Prostate gland (tissue), 2 donors: ENCODE results near the gene FMN2. TPM values are rescaled to one million over a fixed set of nuclear protein-coding genes. Genes with fewer than 3 reads are reported as not detected.

Experiments
- DNase-seq: peaks from one replicate; pipeline ENCODE4 v3.0.0-alpha.2; 2019; ENCODE audit warnings: low spot score
- H3K27ac ChIP-seq, 2 donors: fragments of 200-600 bp; sonication (generic); 2 replicates each; pipeline ENCODE4 v1.5.1; 2017 to 2019
- H3K27me3 ChIP-seq: fragments of 200-600 bp; sonication (generic); replicated peaks from 2 replicates; pipeline ENCODE4 v1.5.1; 2019; ENCODE audit not compliant: insufficient read depth
- H3K36me3 ChIP-seq, 2 donors: fragments of 200-600 bp; sonication (generic); 1 replicate in 1 of 2; 2 replicates in 1 of 2; pipeline versions ENCODE4 v1.5.1 to v1.8.1; 2017 to 2019
- H3K4me1 ChIP-seq: fragments of 200-600 bp; sonication (generic); replicated peaks from 2 replicates; pipeline ENCODE4 v1.5.1; 2019
- H3K4me3 ChIP-seq, 2 donors: fragments of 200-600 bp; sonication (generic); 2 replicates each; pipeline ENCODE4 v1.5.1; 2017 to 2019
- H3K9me3 ChIP-seq: fragments of 200-600 bp; sonication (generic); 2 replicates; pipeline ENCODE4 v1.5.1; 2017
- CTCF ChIP-seq, 4 experiments: fragments of 200-600 bp in 2 of 4; fragments of 450-650 bp in 2 of 4; sonication (generic) in 2 of 4; IDR thresholded peaks; 1 replicate in 3 of 4; 2 replicates in 1 of 4; pipeline ENCODE4 v1.5.1; 2016 to 2019; ENCODE audit warnings: antibody characterized with exemption in 4 of 4, mild to moderate bottlenecking in 2 of 4, moderate library complexity in 2 of 4
- POLR2A ChIP-seq: fragments of 450-650 bp; IDR thresholded peaks from one replicate; pipeline ENCODE4 v1.6.1; 2016; ENCODE audit warnings: antibody characterized with exemption, mild to moderate bottlenecking
- POLR2AphosphoS5 ChIP-seq: sonication (generic); formaldehyde crosslinking; IDR thresholded peaks from one replicate; pipeline ENCODE4 v1.6.1; 2017; ENCODE audit warnings: antibody characterized with exemption
- whole genome bisulfite sequencing: methylation state at CpG from one replicate; pipeline ENCODE4 v1.1.5; 2018; 5-methylcytosine and 5-hydroxymethylcytosine counted together
- intact Hi-C: fragments of 100-400 bp; cut with DNase I; formaldehyde crosslinking; loops from one replicate; pipeline ENCODE4 v1.14.2; 2022
- total RNA-seq, 2 donors: library from RNA; depleted of rRNA; stranded (reverse); fragments of >200 nt; gene quantifications; one replicate each; pipeline ENCODE4 v1.1.0, GENCODE V29; 2016

FMN2 gene
- total RNA-seq, 2 donors from 2014 or later: 0.27 to 4.8 TPM

- no peak overlapping the region for H3K4me3 ChIP-seq
- 85% methylated on average over 4 of the region's 4 CpGs for WGBS
- H3K9me3 ChIP-seq: no peaks in the 10 kb centered on the region
- intact Hi-C loops: no loop called here
- no peak for DNase-seq
- no peaks in the 10 kb centered on the region for H3K27me3 ChIP-seq
- H3K36me3 ChIP-seq: no peaks in the 10 kb centered on the region
- no peak overlapping the region for H3K27ac ChIP-seq
- TF ChIP-seq POLR2AphosphoS5: no peak
- no peak for TF ChIP-seq POLR2A
- no peak for TF ChIP-seq CTCF (IDR thresholded peaks at IDR 0.05)
- H3K4me1 ChIP-seq: no peaks in the 10 kb centered on the region
Observed at GRCh38 chr1:240285540-240285939, 193.9 kb downstream of the FMN2 start.

GRCh38 chr1:240287722-240288121 lies 196.0 kb downstream of the FMN2 start:
- TF ChIP-seq POLR2A (no peak), CTCF (IDR thresholded peaks at IDR 0.05) (no peak), POLR2AphosphoS5 (no peak)
- no peaks in the 10 kb centered on the region for H3K9me3 ChIP-seq
- H3K4me3 ChIP-seq: no peak overlapping the region
- no peaks in the 10 kb centered on the region for H3K27me3 ChIP-seq
- no peak overlapping the region for H3K27ac ChIP-seq
- WGBS: 100% methylated on average over 1 of the region's 1 CpG
- intact Hi-C loops: no loop called here
- no peak for DNase-seq
- no peaks in the 10 kb centered on the region for H3K4me1 ChIP-seq
- no peaks in the 10 kb centered on the region for H3K36me3 ChIP-seq

- TF ChIP-seq POLR2AphosphoS5 (no peak), CTCF (IDR thresholded peaks at IDR 0.05) (no peak), POLR2A (no peak)
- no peak for DNase-seq
- WGBS: 15% methylated on average over 2 of the region's 2 CpGs
Observed at GRCh38 chr1:240293706-240294105, 202.0 kb downstream of the FMN2 start.

GRCh38 chr1:240294566-240294965 lies 202.9 kb downstream of the FMN2 start:
- H3K36me3 ChIP-seq: no peaks in the 10 kb centered on the region
- H3K4me3 ChIP-seq: no peak overlapping the region
- no peaks in the 10 kb centered on the region for H3K4me1 ChIP-seq
- no peaks in the 10 kb centered on the region for H3K27me3 ChIP-seq
- no peak overlapping the region for H3K27ac ChIP-seq
- no peak for TF ChIP-seq CTCF (IDR thresholded peaks at IDR 0.05)
- TF ChIP-seq POLR2A: no peak
- no peak for TF ChIP-seq POLR2AphosphoS5
- 42% methylated on average over 3 of the region's 3 CpGs for whole genome bisulfite sequencing
- intact Hi-C loops: no loop called here
- no peak for DNase-seq
- H3K9me3 ChIP-seq: no peaks in the 10 kb centered on the region

More at GRCh38 chr1:240293706-240294105, 202.0 kb downstream of the FMN2 start:
- H3K4me3 ChIP-seq: no peak overlapping the region
- H3K27me3 ChIP-seq: no peaks in the 10 kb centered on the region
- no peak overlapping the region for H3K27ac ChIP-seq
- H3K4me1 ChIP-seq: no peaks in the 10 kb centered on the region
- no peaks in the 10 kb centered on the region for H3K9me3 ChIP-seq
- H3K36me3 ChIP-seq: no peaks in the 10 kb centered on the region
- intact Hi-C loops: no loop called here

GRCh38 chr1:240295811-240296210 lies 204.1 kb downstream of the FMN2 start:
- DNase-seq: no peak
- Histone ChIP-seq H3K4me3 (no peak overlapping the region), H3K4me1 (no peaks in the 10 kb centered on the region), H3K27ac (no peak overlapping the region), H3K36me3 (no peaks in the 10 kb centered on the region), H3K9me3 (no peaks in the 10 kb centered on the region), H3K27me3 (no peaks in the 10 kb centered on the region)
- TF ChIP-seq POLR2AphosphoS5: no peak
- no peak for TF ChIP-seq CTCF (IDR thresholded peaks at IDR 0.05)
- TF ChIP-seq POLR2A: no peak
- 94% methylated on average over 2 of the region's 2 CpGs for WGBS
- intact Hi-C loops: no loop called here
